HG03521 (cell line): Measurements from ENCODE around the gene ASMTL.

Experiments used
- ATAC-seq: cut with Tn5 transposase; IDR thresholded peaks from one replicate; pipeline ENCODE4 v1.9.1; 2021; ENCODE audit warnings: mild to moderate bottlenecking, moderate library complexity; ENCODE audit not compliant: unreplicated experiment

ASMTL gene

GRCh38 chrX:1355131-1356046 lies 97.3 kb downstream of the ASMTL start:
- ATAC-seq: no peak

DNA sequence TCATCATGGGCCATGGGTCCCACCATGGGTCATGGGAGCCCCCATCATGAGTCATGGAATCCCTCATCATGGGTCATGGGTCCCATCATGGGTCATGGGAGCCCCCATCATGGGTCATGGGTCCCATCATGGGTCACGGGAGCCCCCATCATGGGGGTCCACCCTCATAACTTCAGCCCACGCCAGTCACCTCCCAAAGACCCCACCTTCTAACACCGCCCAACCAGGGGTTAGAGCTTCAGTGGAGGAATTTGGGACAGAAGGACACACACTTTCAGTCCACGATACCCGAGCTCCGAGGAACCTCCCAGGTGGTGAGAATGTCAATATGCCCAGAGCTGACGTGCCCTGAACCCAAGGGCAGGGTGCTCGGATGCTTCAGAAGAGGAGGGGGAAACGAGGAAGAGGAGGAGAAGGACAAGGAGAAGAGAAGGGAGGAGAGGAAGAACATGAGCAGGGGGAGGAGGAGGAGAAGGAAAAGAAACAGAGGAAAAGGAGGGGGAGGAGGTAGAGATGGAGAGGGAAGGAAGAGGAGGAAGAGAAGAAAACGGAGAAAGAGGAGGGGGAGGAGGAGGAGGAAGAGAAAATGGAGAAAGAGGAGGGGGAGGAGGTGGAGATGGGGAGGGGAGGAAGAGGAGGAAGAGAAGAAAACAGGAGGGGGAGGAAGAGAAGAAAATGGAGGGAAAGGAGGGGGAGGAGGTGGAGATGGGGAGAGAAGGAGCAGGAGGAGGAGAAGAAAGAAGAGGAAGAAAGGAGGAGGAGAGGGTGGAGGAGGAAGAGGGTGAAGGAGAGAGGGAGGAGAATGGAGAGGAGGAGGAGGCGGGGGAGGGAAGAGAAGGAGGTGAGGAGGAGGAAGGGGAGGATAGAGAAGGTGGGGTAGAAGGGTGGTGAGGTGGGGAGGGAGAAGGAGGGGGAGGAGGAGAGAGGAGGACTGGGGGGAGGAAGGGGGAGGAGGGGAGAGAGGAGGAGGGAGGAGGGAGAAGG lies 98.4 kb downstream of the ASMTL start:
- ATAC-seq: no peak
